Posterior vena cava (tissue), 2 donors: ENCODE data around the gene KCTD3. TPM values are rescaled to one million over a fixed set of nuclear protein-coding genes. Genes with fewer than 3 reads are reported as not detected.
A peak's percentile ranks its signal among the peaks of the same experiment; 100 is the strongest.

ENCODE experiments used
- DNase-seq: peaks from one replicate; pipeline ENCODE4 v3.0.0-alpha.2; 2020; ENCODE audit warnings: low spot score
- intact Hi-C, 2 donors: fragments of 100-400 bp; cut with DNase I; formaldehyde crosslinking; loops; one replicate each; pipeline versions ENCODE4 v1.14.1 to v1.14.2; 2022 to 2023
- total RNA-seq, 2 donors: library from RNA; stranded (reverse); fragmentation: NEBNext Ultra II Directional; extraction: Animal tissue kit (Norgen Biotek cat#: 25700); gene quantifications; one replicate each; pipeline ENCODE4 v1.2.1, GENCODE V29; 2021
- donor health status: DM: yes; HTN: yes; CAD: no.
- donor health status: DM: yes; HTN: yes; CAD: no.

The KCTD3 gene
- total RNA-seq, 2 donors from 2014 or later: 40.2 to 43.8 TPM

GRCh38 chr1:215600258-215600792, 33.2 kb downstream of the KCTD3 start:
- DNase-seq: no peak
- intact Hi-C loops: no loop called here

GRCh38 chr1:215600867-215601266, 33.8 kb downstream of the KCTD3 start:
- no peak for DNase-seq
- intact Hi-C loops: no loop called here

GRCh38 chr1:215601276-215601675, 34.2 kb downstream of the KCTD3 start:
- intact Hi-C loops: no loop called here
- DNase-seq: no peak

- DNase-seq: no peak
- intact Hi-C loops: no loop called here
Observed at GRCh38 chr1:215603319-215603718, 36.2 kb downstream of the KCTD3 start.

- intact Hi-C loops: no loop called here
- DNase-seq: no peak
Observed at GRCh38 chr1:215605011-215605621, 38.0 kb downstream of the KCTD3 start.

GRCh38 chr1:215606036-215606435, 38.9 kb downstream of the KCTD3 start:
- intact Hi-C loops: no loop called here

GRCh38 chr1:215606564-215607168, 39.6 kb downstream of the KCTD3 start:
- no peak for DNase-seq
- intact Hi-C loops: no loop called here

More at GRCh38 chr1:215606036-215606435, 38.9 kb downstream of the KCTD3 start:
- no peak for DNase-seq

GRCh38 chr1:215607412-215607811, 40.3 kb downstream of the KCTD3 start:
- DNase-seq: no peak
- intact Hi-C loops: no loop called here

GRCh38 chr1:215608646-215609045, 41.5 kb downstream of the KCTD3 start:
- DNase-seq: no peak
- intact Hi-C loops: no loop called here

- intact Hi-C loops: no loop called here
- DNase-seq: no peak
Observed at GRCh38 chr1:215612391-215612790, 45.3 kb downstream of the KCTD3 start.

- DNase-seq: no peak
- intact Hi-C loops: no loop called here
Observed at GRCh38 chr1:215617979-215618378, 50.9 kb downstream of the KCTD3 start.

GRCh38 chr1:215623162-215623561, 56.1 kb downstream of the KCTD3 start:
- DNase-seq: no peak
- intact Hi-C loops: no loop called here

- no peak for DNase-seq
- intact Hi-C loops: no loop called here
Observed at GRCh38 chr1:215625949-215626348, 58.8 kb downstream of the KCTD3 start.

- intact Hi-C loops: no loop called here
Observed at GRCh38 chr1:215631040-215631439, 63.9 kb downstream of the KCTD3 start.

GRCh38 chr1:215631489-215631888, 64.4 kb downstream of the KCTD3 start:
- intact Hi-C loops: no loop called here
- DNase-seq: no peak

More at GRCh38 chr1:215631040-215631439, 63.9 kb downstream of the KCTD3 start:
- DNase-seq: no peak

GRCh38 chr1:215635827-215636226, 68.7 kb downstream of the KCTD3 start:
- DNase-seq: no peak
- intact Hi-C loops: no loop called here

- DNase-seq: peak; percentile 73
- intact Hi-C loops: no loop called here
Observed at GRCh38 chr1:215636258-215636965, 69.3 kb downstream of the KCTD3 start.

- intact Hi-C loops: no loop called here
- DNase-seq: peak; percentile 79
Observed at GRCh38 chr1:215637041-215637573, 70.0 kb downstream of the KCTD3 start.

GRCh38 chr1:215640429-215641148, 73.5 kb downstream of the KCTD3 start:
- intact Hi-C loops: no loop called here
- no peak for DNase-seq
